GM06990 (cell line): ENCODE measurements around the gene ARMC2.
A peak's percentile ranks its signal among the peaks of the same experiment; 100 is the strongest.

Experiments
- DNase-seq: peaks from one replicate; pipeline ENCODE4 v3.0.0-alpha.2; 2011; ENCODE audit not compliant: insufficient read length; ENCODE audit errors: extremely low read depth
- H3K27me3 ChIP-seq: replicated peaks from 2 replicates; pipeline ENCODE4 v1.6.0; 2011; ENCODE audit warnings: low read length; ENCODE audit not compliant: control insufficient read depth, insufficient read depth
- H3K36me3 ChIP-seq: 2 replicates; pipeline ENCODE4 v1.5.1; 2011; ENCODE audit warnings: low read length; ENCODE audit not compliant: control insufficient read depth, insufficient read depth
- H3K4me3 ChIP-seq: replicated peaks from 2 replicates; pipeline ENCODE4 v1.5.1; 2011; ENCODE audit warnings: low read depth, mild to moderate bottlenecking, control low read depth, low read length
- TF ChIP-seq, protein P1 (sequence below): IDR thresholded peaks from 2 replicates; pipeline ENCODE4 v1.5.1; 2011; ENCODE audit warnings: low read length, control low read depth, mild to moderate bottlenecking, inconsistent platforms; ENCODE audit not compliant: insufficient read depth, poor library complexity, severe bottlenecking

Gene ARMC2

DNA sequence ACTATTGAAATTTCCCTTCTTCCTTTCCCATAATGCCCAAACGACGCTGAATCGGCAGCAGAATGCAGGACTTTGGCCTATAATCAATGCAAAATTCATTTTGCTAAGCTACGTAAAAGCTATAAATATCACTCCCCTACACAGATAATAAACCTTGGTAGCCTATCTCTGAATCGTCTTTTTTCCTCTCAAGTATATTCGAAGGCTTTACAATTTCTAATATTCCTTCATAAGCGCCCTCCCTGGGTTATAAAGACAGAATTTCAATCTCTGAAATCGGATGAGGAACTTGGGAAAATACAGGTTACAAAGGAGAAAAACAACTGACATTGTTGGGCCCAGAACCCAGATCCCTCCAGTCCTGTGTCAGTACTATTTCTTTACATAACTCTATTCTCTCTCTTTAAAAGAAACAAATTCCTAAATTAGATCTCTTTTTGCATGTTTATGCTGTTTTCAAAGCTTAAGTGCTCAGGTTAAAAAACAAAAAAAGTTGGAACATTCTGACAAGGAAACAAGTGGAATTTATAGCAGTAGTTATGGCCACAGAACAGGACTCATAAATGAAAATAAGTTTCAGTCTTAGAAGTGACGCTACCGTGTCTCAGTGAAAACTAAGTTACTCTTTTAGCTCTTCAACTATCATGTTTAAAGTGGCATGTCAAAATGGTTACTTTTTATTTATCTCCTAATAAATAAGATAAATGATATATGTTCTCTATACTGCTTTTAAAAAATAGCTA is 161.9 kb downstream of the ARMC2 start:
- peaks cover 1% of the 10 kb centered on the region; the same call in 1 of the 2 replicates for H3K27me3 ChIP-seq
- TF ChIP-seq, protein P1, sequence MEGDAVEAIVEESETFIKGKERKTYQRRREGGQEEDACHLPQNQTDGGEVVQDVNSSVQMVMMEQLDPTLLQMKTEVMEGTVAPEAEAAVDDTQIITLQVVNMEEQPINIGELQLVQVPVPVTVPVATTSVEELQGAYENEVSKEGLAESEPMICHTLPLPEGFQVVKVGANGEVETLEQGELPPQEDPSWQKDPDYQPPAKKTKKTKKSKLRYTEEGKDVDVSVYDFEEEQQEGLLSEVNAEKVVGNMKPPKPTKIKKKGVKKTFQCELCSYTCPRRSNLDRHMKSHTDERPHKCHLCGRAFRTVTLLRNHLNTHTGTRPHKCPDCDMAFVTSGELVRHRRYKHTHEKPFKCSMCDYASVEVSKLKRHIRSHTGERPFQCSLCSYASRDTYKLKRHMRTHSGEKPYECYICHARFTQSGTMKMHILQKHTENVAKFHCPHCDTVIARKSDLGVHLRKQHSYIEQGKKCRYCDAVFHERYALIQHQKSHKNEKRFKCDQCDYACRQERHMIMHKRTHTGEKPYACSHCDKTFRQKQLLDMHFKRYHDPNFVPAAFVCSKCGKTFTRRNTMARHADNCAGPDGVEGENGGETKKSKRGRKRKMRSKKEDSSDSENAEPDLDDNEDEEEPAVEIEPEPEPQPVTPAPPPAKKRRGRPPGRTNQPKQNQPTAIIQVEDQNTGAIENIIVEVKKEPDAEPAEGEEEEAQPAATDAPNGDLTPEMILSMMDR: no peak
- H3K36me3 ChIP-seq: no peaks in the 10 kb centered on the region
- peak overlapping the region; percentile 68 for H3K4me3 ChIP-seq
- DNase-seq: no peak

GRCh38 chr6:109010705-109011102 is 162.5 kb downstream of the ARMC2 start:
- DNase-seq: no peak
- Histone ChIP-seq H3K27me3 (peaks cover 1% of the 10 kb centered on the region; the same call in 1 of the 2 replicates), H3K4me3 (no peak overlapping the region), H3K36me3 (no peaks in the 10 kb centered on the region)
- TF ChIP-seq, protein P1: no peak

DNA sequence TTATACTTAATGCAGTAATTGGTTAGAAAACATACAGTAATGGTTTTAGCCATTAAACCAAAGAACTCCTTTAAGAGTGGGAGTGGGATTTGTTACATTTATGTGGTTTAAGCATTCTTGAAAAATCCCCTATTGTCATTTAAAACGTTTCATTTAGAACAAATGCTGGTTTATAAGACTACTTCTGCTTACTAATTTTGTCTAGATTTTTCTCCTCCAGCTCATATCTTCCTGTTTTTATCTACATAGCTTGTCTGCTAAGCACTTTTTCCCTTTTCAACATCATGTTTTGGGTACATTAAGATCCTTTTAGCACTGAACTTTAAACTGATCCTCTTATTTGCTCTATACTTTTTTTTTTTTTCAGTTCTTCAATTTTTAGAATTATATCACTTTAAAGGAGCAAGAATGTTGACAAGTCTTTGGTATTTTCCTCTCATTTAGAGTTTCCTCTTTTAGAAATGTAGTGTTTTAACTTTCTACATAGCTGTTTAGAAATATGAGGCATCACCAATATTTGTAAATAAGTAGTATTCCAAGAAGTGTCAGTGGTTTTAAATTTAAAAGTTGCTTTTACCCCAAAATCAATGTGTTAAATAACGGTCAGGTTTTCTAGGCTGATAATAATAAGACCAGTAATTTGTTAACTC is 165.6 kb downstream of the ARMC2 start:
- TF ChIP-seq, protein P1: no peak
- H3K4me3 ChIP-seq: no peak overlapping the region
- 0 out of 2 replicates have a peak, but pooled peaks cover 1% of the 10 kb centered on the region for H3K27me3 ChIP-seq
- H3K36me3 ChIP-seq: no peaks in the 10 kb centered on the region
- DNase-seq: no peak

- TF ChIP-seq, protein P1: no peak
- no peak for DNase-seq
- H3K36me3 ChIP-seq: no peaks in the 10 kb centered on the region
Measured at GRCh38 chr6:109014606-109015005, 166.4 kb downstream of the ARMC2 start.

DNA sequence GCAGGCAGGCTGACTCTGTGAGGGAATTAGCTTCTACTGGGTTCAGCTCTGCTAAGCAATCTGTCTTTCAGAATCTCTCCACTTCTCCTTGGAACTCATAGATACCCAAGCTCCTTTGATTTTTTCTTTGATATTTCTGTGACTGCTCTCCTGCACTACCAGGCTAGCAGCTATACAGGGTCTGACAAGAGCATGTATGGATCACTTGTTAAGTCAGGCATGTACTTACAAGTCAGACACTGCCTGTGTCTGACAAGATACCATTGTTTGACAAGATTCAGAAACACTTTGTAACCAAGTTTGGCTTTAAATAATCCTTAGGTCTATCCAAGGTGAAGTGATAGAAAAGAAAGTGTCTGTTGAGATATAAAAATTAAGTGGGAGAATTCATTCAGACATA is 167.0 kb downstream of the ARMC2 start:
- H3K27me3 ChIP-seq: 0 out of 2 replicates have a peak, but pooled peaks cover 1% of the 10 kb centered on the region
- TF ChIP-seq, protein P1: no peak
- no peaks in the 10 kb centered on the region for H3K36me3 ChIP-seq
- DNase-seq: no peak
- no peak overlapping the region for H3K4me3 ChIP-seq

More at GRCh38 chr6:109014606-109015005, 166.4 kb downstream of the ARMC2 start:
- Histone ChIP-seq H3K27me3 (0 out of 2 replicates have a peak, but pooled peaks cover 1% of the 10 kb centered on the region), H3K4me3 (no peak overlapping the region)
